Keratinocyte (primary cell): ENCODE measurements around the gene CHCHD6. TPM values are rescaled to one million over a fixed set of nuclear protein-coding genes. Genes with fewer than 3 reads are reported as not detected.
A peak's percentile ranks its signal among the peaks of the same experiment; 100 is the strongest.

Experiments
- DNase-seq: peaks from one replicate; pipeline ENCODE4 v3.0.0-alpha.2; 2011; ENCODE audit warnings: low read depth, missing footprints, low spot score
- FAIRE-seq: peaks from 2 replicates; lab custom pipeline; 2011; peaks lifted over from hg19 to GRCh38; lab: Jason Lieb, UNC
- H2AFZ ChIP-seq: 2 replicates; pipeline ENCODE4 v1.6.0; 2012; ENCODE audit warnings: low read length, control low read depth, inconsistent platforms; ENCODE audit not compliant: control insufficient read depth
- H3K27ac ChIP-seq: 2 replicates; pipeline ENCODE4 v1.5.1; 2011; ENCODE audit warnings: low read length; ENCODE audit not compliant: control insufficient read depth, insufficient read depth
- H3K27me3 ChIP-seq: 3 replicates; pipeline ENCODE4 v1.6.0; 2011; ENCODE audit warnings: low read length; ENCODE audit not compliant: control insufficient read depth, insufficient read depth; ENCODE audit errors: extremely low read depth
- H3K36me3 ChIP-seq, 2 experiments: 2 replicates in 1 of 2; 3 replicates in 1 of 2; pipeline ENCODE4 v1.5.1; 2011; ENCODE audit warnings: low read length in 2 of 2, mild to moderate bottlenecking in 1 of 2; ENCODE audit not compliant: control insufficient read depth in 2 of 2, insufficient read depth in 2 of 2; ENCODE audit errors: extremely low read depth in 1 of 2
- H3K4me1 ChIP-seq: 3 replicates; pipeline ENCODE4 v1.5.1; 2011; ENCODE audit warnings: low read length; ENCODE audit not compliant: control insufficient read depth, insufficient read depth; ENCODE audit errors: extremely low read depth
- H3K4me2 ChIP-seq: 3 replicates; pipeline ENCODE4 v1.6.0; 2011; ENCODE audit warnings: low read depth, low read length; ENCODE audit not compliant: control insufficient read depth, insufficient read depth; ENCODE audit errors: extremely low read depth
- H3K4me3 ChIP-seq, 3 experiments: fragments of 200-600 bp in 1 of 3; sonication (generic) in 1 of 3; 2 replicates in 2 of 3; 3 replicates in 1 of 3; pipeline ENCODE4 v1.5.1; 2011 to 2016; ENCODE audit warnings: low read length in 3 of 3, mild to moderate bottlenecking in 3 of 3, control low read depth in 2 of 3, inconsistent platforms in 1 of 3, low read depth in 1 of 3, mixed read lengths in 1 of 3, mixed run types in 1 of 3, moderate library complexity in 1 of 3; ENCODE audit not compliant: control insufficient read depth in 2 of 3, insufficient read depth in 2 of 3; ENCODE audit errors: extremely low read depth in 1 of 3
- H3K79me2 ChIP-seq: 2 replicates; pipeline ENCODE4 v1.6.0; 2012; ENCODE audit warnings: low read length; ENCODE audit not compliant: control insufficient read depth, insufficient read depth
- H3K9ac ChIP-seq: 3 replicates; pipeline ENCODE4 v1.6.0; 2011; ENCODE audit warnings: low read length; ENCODE audit not compliant: control insufficient read depth, insufficient read depth; ENCODE audit errors: extremely low read depth
- H3K9me1 ChIP-seq: 3 replicates; pipeline ENCODE4 v1.6.0; 2011; ENCODE audit warnings: low read length; ENCODE audit not compliant: control insufficient read depth, insufficient read depth; ENCODE audit errors: extremely low read depth
- H3K9me3 ChIP-seq: 2 replicates; pipeline ENCODE4 v1.5.1; 2012; ENCODE audit warnings: low read depth, low read length; ENCODE audit not compliant: control insufficient read depth
- H4K20me1 ChIP-seq: 3 replicates; pipeline ENCODE4 v1.6.0; 2011; ENCODE audit warnings: low read length; ENCODE audit not compliant: control insufficient read depth, insufficient read depth; ENCODE audit errors: extremely low read depth
- EZH2 ChIP-seq: IDR thresholded peaks from one replicate; pipeline ENCODE4 v1.6.1; 2012; ENCODE audit warnings: inconsistent platforms, mild to moderate bottlenecking, low read length, moderate library complexity
- dilution Hi-C: fragments of 300-500 bp; cut with MboI; formaldehyde crosslinking; loops from one replicate; pipeline ENCODE4 v1.7.0; 2020; ENCODE audit warnings: low sequenced_read_pairs; ENCODE audit not compliant: extremely low pct_ligation_motif_present
- polyA plus RNA-seq, 5 experiments: library from polyadenylated mRNA; depleted of rRNA in 3 of 5; stranded (reverse) in 3 of 5; stranded (forward) in 1 of 5; unstranded in 1 of 5; fragments of >200 nt; gene quantifications; 1 replicate in 1 of 5; 2 replicates in 3 of 5; 3 replicates in 1 of 5; pipeline versions ENCODE4 v1.2.1 to v1.2.3, GENCODE V29; 2011 to 2012; ENCODE audit warnings: missing spikeins in 2 of 5, low read depth in 1 of 5, low replicate concordance in 1 of 5
- TF ChIP-seq, protein P1 (sequence below), 3 experiments: IDR thresholded peaks in 1 of 3; conservative IDR thresholded peaks in 1 of 3; optimal IDR thresholded peaks in 1 of 3; 2 replicates in 2 of 3; 3 replicates in 1 of 3; pipeline versions ENCODE3 to v1.5.1; 2011; ENCODE audit warnings: low read length in 3 of 3, mild to moderate bottlenecking in 3 of 3, moderate library complexity in 2 of 3, control low read depth in 1 of 3, inconsistent platforms in 1 of 3; ENCODE audit not compliant: insufficient read depth in 2 of 3; ENCODE audit errors: extremely low read depth in 1 of 3

Gene CHCHD6
- polyA plus RNA-seq, 1 donor (not counting 4 experiments of a cell fraction or from before 2014, with no cell fraction given), result 21.7 TPM

DNA sequence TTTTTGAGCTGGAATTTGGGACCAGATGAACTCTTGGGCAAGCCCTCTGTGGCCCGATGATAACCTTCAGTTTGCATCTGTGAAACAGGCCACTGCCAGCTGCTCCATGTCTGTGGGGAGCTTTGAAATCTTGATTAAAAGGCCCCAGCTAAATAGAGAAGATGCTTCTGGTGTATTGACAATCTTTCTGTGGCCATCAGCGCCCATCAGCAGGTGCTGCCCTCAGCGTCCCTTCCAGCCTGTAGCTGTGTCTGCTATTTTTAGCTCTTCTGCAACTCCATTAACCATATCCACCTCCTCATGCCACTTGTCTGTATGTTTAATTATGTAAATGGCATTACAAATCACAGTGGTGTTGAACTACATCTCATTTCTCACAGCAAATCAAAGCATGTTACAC is 54.0 kb downstream of the CHCHD6 start:
- peaks cover 3% of the 10 kb centered on the region for H3K79me2 ChIP-seq
- H3K27me3 ChIP-seq, result no peaks in the 10 kb centered on the region
- no peak overlapping the region for H2AFZ ChIP-seq
- H3K27ac ChIP-seq, result no peak overlapping the region
- H4K20me1 ChIP-seq, result no peaks in the 10 kb centered on the region
- no peak for TF ChIP-seq EZH2
- TF ChIP-seq, protein P1, sequence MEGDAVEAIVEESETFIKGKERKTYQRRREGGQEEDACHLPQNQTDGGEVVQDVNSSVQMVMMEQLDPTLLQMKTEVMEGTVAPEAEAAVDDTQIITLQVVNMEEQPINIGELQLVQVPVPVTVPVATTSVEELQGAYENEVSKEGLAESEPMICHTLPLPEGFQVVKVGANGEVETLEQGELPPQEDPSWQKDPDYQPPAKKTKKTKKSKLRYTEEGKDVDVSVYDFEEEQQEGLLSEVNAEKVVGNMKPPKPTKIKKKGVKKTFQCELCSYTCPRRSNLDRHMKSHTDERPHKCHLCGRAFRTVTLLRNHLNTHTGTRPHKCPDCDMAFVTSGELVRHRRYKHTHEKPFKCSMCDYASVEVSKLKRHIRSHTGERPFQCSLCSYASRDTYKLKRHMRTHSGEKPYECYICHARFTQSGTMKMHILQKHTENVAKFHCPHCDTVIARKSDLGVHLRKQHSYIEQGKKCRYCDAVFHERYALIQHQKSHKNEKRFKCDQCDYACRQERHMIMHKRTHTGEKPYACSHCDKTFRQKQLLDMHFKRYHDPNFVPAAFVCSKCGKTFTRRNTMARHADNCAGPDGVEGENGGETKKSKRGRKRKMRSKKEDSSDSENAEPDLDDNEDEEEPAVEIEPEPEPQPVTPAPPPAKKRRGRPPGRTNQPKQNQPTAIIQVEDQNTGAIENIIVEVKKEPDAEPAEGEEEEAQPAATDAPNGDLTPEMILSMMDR (optimal IDR thresholded peaks at IDR 0.05 in 1 of 3, IDR thresholded peaks at IDR 0.05 in 1 of 3, conservative IDR thresholded peaks at IDR 0.05 in 1 of 3; ENCODE audit: extremely low read depth in 1 of 3, insufficient read depth in 2 of 3, low read length in 3 of 3), result no peak
- peaks cover 0 to 2% of the 10 kb centered on the region in 2 experiments for H3K36me3 ChIP-seq
- H3K9ac ChIP-seq, result no peak overlapping the region
- peaks cover 33% of the 10 kb centered on the region for H3K4me1 ChIP-seq
- H3K4me2 ChIP-seq, result no peak overlapping the region
- no peak overlapping the region for H3K4me3 ChIP-seq
- no peak for DNase-seq
- dilution Hi-C loops, result no loop called here
- FAIRE-seq, result no peak
- no peaks in the 10 kb centered on the region for H3K9me3 ChIP-seq
- no peaks in the 10 kb centered on the region for H3K9me1 ChIP-seq

GRCh38 chr3:126758882-126759281 is 54.8 kb downstream of the CHCHD6 start:
- no peaks in the 10 kb centered on the region for H4K20me1 ChIP-seq
- DNase-seq (peak; percentile 15), FAIRE-seq (peak; percentile 46)
- H3K36me3 ChIP-seq, result peaks cover 0 to 2% of the 10 kb centered on the region in 2 experiments
- no peaks in the 10 kb centered on the region for H3K27me3 ChIP-seq
- dilution Hi-C loops, result no loop called here
- peaks cover 3% of the 10 kb centered on the region for H3K79me2 ChIP-seq
- no peak overlapping the region for H3K4me3 ChIP-seq
- no peak overlapping the region for H2AFZ ChIP-seq
- no peak for TF ChIP-seq EZH2
- TF ChIP-seq, protein P1 (optimal IDR thresholded peaks at IDR 0.05 in 1 of 3, IDR thresholded peaks at IDR 0.05 in 1 of 3, conservative IDR thresholded peaks at IDR 0.05 in 1 of 3; ENCODE audit: extremely low read depth in 1 of 3, insufficient read depth in 2 of 3, low read length in 3 of 3), result no peak
- H3K4me1 ChIP-seq, result peaks cover 24% of the 10 kb centered on the region
- H3K27ac ChIP-seq, result no peak overlapping the region
- no peak overlapping the region for H3K4me2 ChIP-seq
- no peaks in the 10 kb centered on the region for H3K9me1 ChIP-seq
- no peaks in the 10 kb centered on the region for H3K9me3 ChIP-seq
- no peak overlapping the region for H3K9ac ChIP-seq
